Stimulated activated CD8-positive, alpha-beta memory T cell treated with anti-CD3 and anti-CD28 coated beads, Interleukin-4, amount 100 ng/mL, for 4 hours (primary cell): ENCODE results near the gene PXT1.

Experiments
- DNase-seq, 2 donors: peaks; one replicate each; pipeline ENCODE4 v3.0.0-alpha.2; 2020; ENCODE audit warnings: low read depth in 2 of 2, low spot score in 1 of 2

Gene PXT1

DNA sequence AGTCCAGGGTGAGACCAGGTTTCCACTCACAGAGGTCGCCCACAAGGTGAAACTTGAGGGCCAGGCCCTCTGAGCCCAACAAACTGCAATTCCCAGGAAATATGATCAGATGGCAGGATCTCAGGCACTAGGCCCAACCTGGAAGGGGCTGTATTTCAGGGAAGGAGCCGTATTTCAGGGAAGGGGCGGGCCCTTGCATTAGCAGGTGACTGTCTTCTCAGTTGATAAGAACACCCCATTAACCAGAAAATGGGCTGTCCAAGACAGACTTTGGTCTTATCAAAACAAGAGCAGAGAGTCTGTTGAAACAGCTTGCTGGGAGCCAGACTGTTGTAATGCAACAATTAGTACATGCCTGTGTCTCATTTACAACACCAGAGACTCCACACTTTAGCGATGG is 95.0 kb downstream of the PXT1 start:
- no peak for DNase-seq

DNA sequence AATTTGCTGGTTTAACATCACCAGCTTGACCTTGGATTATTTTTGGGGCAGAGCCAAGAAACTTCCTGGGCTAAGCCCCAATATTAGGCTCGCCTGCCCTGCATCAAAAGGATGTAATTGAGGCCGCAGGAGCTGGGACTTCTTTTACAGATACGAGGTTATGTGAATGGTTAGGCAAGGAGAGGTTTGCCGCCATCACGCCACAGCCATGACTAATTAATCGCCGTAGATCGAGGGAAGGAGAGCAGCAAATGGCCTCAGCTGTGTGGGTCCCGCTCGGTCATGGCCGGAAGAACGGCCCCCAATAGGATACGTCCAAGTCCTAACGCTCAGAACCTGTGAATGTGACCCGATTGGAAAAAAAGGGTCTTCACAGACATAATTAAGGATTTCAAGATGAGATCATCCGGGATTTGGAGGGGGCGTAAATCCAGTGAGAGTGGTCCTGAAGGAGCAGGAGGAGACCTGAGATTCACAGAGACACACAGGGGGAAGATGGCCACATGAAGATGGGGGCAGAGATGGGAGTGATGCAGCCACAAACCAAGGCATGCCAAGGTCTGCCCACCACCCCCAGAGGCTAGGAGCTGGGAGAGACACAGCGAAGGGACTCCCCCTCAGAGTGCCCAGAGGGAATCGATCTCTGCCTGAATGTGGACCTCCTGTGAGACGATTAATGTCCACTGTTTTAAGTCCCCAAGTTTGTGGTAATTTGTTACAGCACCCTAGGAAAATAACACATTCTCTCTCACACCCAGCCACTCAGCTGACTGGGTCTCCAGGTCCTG is 96.0 kb downstream of the PXT1 start:
- DNase-seq, result no peak

DNA sequence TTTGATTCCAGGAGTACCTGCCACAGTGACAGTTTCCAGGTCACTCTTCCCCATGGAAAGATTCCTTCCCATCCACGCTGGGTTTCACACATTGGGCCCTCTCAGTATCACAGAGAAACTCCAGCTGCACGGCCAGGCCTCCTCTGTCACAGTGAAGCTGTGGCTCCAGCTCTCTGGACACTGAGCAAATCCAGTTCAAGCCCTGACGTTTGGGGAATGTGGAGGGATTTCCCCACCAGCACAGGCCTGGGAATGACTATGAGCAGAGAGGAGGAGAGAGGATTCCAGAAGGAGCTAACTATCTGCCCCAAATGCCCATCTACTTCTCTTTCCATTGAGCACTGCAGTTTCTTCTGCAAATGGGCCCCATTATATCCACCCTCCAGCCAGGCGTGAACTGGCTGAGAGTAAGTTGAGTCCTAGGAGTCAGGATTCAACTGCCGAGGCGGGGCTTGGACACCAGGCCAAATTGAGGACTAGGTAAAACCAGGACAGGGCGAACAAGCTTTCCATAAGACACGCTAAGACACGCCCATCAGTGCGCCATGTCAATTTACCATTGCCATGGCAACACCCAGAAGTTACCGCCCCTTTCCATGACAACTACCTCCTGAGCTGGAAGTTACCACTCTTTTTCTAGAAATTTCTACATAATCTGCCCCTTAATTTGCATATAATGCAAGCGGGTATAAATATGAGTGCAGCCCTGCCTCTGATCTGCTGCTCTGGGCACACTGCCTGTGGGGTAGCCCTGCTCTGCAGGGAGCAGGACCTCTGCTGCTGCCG is 96.8 kb downstream of the PXT1 start:
- no peak for DNase-seq

DNA sequence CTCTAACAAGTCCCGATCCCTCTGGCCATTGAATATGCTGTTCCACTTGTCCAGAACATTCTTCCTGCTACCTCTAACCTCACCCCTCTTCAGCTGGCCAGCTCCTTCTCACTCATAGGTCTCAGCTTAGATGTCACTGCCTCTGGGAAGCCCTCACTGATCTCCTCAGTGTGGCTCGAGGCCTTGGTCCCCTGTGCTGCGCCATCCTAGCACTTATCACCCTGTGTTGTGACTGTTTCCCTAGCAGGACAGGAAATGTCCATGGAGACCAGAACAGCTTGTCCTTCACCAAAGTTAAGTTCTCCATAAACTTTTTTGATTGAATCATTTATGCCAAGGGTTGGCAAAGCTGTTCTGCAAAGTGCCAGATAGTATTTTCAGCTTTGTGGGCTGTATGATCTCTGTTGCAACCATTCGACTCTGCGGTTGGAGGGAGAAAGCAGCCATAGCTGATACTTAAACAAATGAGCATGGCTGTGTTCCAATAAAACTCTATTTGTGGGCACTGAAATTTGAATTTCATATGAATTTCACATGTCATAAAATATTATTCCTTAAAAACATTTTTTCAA is 99.5 kb downstream of the PXT1 start:
- DNase-seq, result no peak

DNA sequence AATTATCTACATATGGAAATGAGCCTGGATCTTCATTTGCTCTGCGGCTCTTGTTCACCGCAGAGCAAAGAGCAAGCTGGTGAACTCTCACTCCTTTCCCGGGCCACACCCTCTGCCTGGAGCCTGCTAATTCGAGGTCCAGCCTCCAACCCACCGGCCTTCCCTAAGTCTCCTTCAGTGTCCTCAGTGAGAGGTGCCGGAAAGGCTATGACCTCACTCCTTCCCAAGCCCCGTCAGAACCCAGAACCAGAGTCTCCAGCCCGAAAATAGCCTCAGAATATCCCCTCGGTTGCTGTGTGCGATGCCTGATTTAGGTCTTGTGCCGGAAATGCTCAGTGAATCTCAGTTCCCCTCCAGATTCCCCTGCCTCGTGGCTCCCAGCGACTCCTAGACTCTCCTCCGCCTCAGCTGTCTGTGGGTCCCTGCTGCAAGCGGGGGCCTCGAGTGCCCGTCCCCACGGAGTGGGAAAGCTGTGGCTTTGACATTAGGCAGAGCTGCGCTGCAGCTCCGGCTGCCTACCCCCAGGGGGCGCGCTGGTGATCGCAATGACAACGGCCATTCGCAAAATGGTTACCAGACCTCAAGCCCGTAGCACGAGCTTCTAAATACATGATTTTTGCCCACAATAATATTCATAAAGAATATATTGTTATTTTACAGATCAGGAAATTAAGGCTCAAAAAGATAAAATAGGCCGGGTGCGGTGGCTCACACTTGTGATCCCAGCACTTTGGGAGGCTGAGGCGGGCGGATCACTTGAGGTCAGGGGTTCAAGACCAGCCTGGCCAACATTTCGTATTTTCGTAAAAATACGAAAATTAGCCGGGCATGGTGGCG is 101.8 kb downstream of the PXT1 start:
- DNase-seq, result peak; percentile 46 to 59
